ENCODE data around the gene ADAMTS12.
"Not testable (repeated sequence)": the region's sequence is repeated elsewhere in the genome, so short reads cannot be mapped to it uniquely, and the experiment has no call there.

The ADAMTS12 gene

DNA sequence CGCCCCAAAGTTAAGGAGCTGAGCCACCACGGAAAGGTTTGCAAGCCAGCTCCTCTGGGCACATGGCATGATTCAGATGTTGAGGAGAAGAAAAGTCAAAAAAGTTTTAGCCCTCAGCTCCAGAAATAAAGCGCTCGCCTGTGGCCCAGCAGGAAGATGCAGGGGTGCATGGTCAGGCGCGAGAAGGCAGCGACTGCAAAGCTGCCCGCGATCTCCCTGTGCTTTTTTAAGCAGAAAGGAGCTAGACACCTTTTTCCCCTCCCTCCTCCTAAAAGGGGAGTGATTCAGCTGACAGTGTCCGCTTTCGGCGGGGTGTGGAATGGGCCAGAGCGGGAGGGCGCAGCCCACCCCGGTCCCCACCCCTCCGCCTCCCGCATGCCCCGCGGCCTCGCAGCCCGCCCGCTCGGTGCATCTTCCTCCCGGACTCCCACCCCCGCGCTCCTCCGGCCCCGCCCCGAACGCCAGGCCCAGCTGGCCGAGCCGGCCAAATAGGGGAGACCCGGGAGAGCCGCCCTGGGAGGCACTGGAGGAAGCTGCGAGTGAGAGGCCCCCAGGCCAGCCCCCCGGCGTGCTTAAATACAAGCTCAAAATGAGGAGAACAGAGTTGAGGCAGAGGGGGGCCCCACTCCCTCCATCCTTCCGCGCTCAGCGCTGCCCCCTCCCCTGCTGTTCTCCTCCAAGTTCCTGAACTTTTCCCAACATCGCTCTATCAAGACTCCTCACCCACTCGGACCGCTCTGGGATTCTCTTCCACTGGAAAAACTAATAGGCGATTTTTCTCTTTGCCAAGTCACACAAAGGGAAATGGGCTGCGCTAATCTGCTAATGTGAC is at the start of gene ADAMTS12:
ADAMTS12 (minus strand) TSS at position 203 of the 832 bp plus-strand sequence; CDS start at position 69, 134 bp downstream.
- DNase-seq: peak; percentile 21

DNA sequence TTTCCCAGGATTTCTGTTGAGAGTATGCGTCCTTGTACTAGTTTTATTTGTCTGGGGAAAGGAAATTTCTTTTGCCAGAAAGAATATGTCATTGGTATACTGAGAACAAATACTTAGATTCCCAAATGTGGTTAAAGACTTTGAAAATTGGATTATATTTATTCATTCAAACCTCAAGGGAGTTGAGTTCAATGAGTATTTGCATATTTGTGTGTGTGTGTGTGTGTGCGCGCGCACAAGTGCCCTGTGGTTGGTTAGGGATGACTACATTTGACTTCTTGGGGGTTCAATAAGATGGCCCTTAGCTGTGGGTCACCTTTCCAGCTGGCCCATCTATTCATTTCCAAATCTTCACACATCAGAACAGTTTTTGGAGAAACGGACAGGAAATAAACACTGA is 49.3 kb upstream of the ADAMTS12 start:
- no peak for DNase-seq

GRCh38 chr5:33939556-33940262 is 47.9 kb upstream of the ADAMTS12 start:
- no peak for DNase-seq

DNA sequence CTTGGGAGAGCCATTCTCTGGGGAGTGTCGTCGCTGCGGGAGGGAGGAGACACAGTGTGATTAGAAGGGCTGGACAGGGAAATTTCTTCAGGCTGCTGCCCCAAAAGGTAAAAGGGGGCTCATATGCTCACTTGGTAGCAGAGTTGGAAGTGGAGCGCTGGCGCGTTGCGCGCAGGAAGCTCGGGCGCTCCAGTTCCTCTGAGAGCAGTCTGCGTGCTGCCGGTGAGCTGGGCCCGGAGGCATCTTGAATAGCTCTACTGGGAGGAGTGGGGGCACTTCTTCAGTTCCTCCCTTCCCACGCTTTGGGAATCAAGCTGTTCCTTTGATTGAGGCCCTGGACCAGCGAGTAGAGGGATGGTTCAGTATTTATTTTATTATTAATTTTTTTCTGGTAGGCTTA is 47.1 kb upstream of the ADAMTS12 start:
- DNase-seq: peak; percentile 44

DNA sequence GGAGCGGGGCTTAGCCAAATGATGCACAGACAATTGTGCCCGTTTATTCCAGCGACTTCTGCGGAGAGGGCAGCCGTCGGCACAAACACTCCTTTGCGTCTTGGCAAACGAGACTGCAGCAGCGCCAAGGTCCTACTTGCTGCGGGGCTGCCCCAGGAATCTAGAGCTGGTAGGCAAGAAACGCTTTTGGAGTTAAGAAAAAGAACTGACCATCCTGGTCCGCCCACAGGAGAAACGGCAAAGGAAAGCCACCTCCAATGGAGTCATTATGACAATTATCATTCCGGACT is 46.7 kb upstream of the ADAMTS12 start:
- no peak for DNase-seq

DNA sequence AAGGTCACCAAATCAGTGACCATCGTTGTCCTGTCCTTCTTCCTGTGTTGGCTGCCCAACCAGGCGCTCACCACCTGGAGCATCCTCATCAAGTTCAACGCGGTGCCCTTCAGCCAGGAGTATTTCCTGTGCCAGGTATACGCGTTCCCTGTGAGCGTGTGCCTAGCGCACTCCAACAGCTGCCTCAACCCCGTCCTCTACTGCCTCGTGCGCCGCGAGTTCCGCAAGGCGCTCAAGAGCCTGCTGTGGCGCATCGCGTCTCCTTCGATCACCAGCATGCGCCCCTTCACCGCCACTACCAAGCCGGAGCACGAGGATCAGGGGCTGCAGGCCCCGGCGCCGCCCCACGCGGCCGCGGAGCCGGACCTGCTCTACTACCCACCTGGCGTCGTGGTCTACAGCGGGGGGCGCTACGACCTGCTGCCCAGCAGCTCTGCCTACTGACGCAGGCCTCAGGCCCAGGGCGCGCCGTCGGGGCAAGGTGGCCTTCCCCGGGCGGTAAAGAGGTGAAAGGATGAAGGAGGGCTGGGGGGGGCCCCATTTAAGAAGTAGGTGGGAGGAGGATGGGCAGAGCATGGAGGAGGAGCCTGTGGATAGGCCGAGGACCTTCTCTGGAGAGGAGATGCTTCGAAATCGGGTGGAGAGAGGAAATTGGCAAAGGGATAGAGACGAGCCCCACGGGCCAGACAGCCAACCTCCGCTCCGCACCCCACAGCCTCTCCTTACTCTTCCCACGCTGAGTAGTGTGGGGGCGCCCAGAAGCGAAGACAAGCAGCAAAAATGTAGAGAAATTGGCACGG is 46.1 kb upstream of the ADAMTS12 start:
- no peak for DNase-seq

DNA sequence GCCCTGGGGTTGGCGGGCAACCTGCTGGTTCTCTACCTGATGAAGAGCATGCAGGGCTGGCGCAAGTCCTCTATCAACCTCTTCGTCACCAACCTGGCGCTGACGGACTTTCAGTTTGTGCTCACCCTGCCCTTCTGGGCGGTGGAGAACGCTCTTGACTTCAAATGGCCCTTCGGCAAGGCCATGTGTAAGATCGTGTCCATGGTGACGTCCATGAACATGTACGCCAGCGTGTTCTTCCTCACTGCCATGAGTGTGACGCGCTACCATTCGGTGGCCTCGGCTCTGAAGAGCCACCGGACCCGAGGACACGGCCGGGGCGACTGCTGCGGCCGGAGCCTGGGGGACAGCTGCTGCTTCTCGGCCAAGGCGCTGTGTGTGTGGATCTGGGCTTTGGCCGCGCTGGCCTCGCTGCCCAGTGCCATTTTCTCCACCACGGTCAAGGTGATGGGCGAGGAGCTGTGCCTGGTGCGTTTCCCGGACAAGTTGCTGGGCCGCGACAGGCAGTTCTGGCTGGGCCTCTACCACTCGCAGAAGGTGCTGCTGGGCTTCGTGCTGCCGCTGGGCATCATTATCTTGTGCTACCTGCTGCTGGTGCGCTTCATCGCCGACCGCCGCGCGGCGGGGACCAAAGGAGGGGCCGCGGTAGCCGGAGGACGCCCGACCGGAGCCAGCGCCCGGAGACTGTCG is 45.4 kb upstream of the ADAMTS12 start:
- no peak for DNase-seq

- DNase-seq: peak; percentile 49
These were observed 44.7 kb upstream of the ADAMTS12 start, which contains the start of gene RXFP3 for GRCh38 chr5:33936381-33937016. TSS of gene RXFP3 (plus strand) at chr5:33936386. CDS start at chr5:33936741, 355 bp downstream.

DNA sequence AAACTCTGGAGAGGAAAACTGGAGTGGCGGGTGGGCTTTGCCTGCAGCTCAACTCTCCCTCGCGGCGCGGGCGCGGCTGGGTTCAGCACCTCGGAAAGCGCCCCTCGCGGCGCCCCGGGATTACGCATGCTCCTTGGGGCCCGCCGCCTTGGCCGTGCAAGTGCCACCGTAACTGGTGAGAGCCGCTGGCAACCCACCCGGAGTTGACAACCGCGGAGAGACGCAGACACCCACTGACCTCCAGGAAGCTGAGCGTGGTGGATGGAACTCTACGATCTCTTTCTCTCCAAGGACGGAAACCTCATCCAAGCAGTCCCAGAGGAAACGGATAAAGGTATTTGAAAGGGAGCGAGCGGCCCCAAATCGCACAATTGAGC is 44.2 kb upstream of the ADAMTS12 start:
- peak; percentile 69 for DNase-seq

GRCh38 chr5:33934176-33934575 is 42.4 kb upstream of the ADAMTS12 start:
- no peak for DNase-seq

GRCh38 chr5:33933723-33934169 is 42.0 kb upstream of the ADAMTS12 start:
- no peak for DNase-seq

GRCh38 chr5:33931136-33931535 is 39.3 kb upstream of the ADAMTS12 start:
- DNase-seq: no peak

- DNase-seq: no peak
These were observed 38.3 kb upstream of the ADAMTS12 start for GRCh38 chr5:33929925-33930690.

DNA sequence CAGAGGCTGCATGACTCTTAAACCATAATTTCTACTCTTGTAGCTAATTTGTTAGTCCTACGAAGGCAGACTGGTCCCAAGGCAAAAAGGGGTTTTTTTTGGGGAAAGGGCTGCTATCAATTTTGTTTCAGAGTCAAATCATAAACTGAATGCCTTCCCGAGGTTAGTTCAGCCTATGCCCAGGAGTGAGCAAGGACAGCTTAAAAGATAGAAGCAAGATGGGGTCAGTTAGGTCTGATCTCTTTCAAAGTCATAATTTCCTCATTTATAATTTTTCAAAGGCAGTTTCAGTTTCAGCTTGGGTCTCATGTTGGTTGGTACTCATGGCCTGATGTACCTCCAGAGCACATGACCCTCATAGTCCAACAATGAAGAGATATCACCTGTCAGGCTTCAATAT is 36.5 kb upstream of the ADAMTS12 start:
- DNase-seq: no peak

GRCh38 chr5:33927685-33928084 is 35.9 kb upstream of the ADAMTS12 start:
- no peak for DNase-seq

GRCh38 chr5:33925278-33925677 is 33.5 kb upstream of the ADAMTS12 start:
- no peak for DNase-seq

- no peak for DNase-seq
These were observed 29.2 kb upstream of the ADAMTS12 start for GRCh38 chr5:33921002-33921401.

DNA sequence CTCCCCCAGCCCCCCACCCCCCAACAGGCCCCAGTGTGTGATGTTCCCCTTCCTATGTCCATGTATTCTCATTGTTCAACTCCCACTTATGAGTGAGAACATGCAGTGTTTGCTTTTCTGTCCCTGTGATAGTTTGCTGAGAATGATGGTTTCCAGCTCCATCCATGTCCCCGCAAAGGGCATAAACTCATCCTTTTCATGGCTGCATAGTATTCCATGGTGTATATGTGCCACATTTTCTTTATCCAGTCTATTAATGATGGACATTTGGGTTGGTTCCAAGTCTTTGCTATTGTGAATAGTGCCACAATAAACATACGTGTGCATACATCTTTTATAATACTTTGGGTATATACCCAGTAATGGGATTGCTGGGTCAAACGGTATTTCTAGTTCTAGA is 23.1 kb upstream of the ADAMTS12 start:
- DNase-seq: not testable (repeated sequence)

DNA sequence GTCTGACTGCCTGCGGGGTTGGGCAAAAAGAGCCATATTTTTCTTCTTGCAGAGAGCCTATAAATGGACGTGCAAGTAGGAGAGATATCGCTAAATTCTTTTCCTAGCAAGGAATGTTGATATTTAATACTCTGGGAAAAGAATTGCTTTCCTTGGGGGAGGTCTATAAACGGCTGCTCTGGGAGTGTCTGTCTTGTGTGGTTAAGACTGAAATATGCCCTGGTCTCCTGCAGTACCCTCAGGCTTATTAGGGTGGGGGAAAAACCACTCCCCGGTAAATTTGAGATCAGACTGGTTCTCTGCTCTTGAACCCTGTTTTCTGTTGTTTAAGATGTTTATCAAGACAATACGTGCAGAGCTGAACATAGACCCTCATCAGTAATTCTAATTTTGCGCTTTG is 14.5 kb upstream of the ADAMTS12 start:
- not testable (repeated sequence) for DNase-seq

DNA sequence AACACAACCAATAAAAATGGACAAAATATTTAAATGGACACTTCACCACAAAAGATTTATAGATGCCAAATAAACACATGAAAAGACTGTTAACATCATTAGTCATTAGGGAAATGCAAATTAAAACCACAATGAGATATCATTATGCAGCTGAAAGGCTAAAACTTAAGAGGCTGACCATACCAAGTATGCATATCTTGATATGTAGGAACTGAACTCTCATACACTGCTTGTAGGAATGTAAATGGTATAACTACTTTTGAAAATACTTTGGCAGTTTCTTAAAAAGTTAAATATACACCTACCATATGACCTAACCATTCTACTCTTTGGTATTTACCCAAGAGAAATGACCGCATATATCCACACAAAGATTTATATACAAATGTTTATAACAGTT is 13.6 kb upstream of the ADAMTS12 start:
- DNase-seq: no peak

DNA sequence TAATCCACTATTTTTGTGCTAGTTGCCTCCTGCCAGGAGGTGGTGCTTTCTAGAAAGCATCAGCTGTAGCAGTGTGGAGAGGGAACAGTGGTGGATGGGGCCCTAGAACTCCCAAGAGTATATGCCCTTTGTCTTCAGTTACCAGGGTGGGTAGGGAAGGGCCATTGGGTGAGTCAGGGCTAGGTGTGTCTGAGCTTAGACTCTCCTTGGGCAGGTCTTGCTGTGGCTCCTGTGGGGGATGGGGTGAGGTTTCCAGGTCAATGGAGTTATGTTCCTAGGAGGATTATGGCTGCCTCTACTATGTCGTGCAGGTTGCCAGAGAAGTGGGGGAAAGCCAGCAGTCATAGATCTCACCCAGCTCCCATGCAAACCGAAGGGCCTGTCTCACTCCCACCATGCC is 11.3 kb upstream of the ADAMTS12 start:
- no peak for DNase-seq

- no peak for DNase-seq
These were observed 9.4 kb upstream of the ADAMTS12 start for GRCh38 chr5:33901156-33901555.

Data from NCI-H82 (cell line).